Frontal cortex (tissue), 4 donors: ENCODE measurements around the gene NUTF2. TPM values are rescaled to one million over a fixed set of nuclear protein-coding genes. Genes with fewer than 3 reads are reported as not detected.
"Not testable (repeated sequence)": the region's sequence is repeated elsewhere in the genome, so short reads cannot be mapped to it uniquely, and the experiment has no call there.

ENCODE experiments used
- DNase-seq, 2 donors: peaks; one replicate each; pipeline ENCODE4 v3.0.0; 2012; ENCODE audit warnings: low spot score in 2 of 2
- FAIRE-seq: peaks from 2 replicates; lab custom pipeline; 2012; peaks lifted over from hg19 to GRCh38; lab: Jason Lieb, UNC
- small RNA-seq: library from RNA; depleted of rRNA; stranded (forward); fragments of <200 nt; gene quantifications from one replicate; pipeline ENCODE3, GENCODE V24; 2014
- total RNA-seq: library from RNA; depleted of rRNA; stranded (reverse); fragments of >200 nt; gene quantifications from one replicate; pipeline ENCODE4 v1.2.3, GENCODE V29; 2014
- donor health status: control.
- donor health status: control.
- donor health status: control.

The NUTF2 gene
- total RNA-seq, 1 donor from 2014 or later: 70.9 TPM

DNA sequence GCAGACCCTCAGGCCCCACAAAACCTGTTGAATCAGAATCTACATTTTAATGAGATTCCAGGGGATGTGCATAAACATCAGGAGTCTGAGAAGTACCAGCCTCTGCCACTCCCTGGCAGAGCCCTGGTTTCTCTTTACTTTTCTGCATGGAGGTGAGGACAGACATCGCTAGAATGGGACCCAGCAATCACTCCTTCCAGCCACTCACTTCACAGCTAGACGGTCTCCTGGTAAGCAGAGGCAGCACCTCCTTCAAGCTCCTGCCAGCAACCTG lies 68.7 kb downstream of the NUTF2 start:
- FAIRE-seq, DNase-seq: not testable (repeated sequence)

DNA sequence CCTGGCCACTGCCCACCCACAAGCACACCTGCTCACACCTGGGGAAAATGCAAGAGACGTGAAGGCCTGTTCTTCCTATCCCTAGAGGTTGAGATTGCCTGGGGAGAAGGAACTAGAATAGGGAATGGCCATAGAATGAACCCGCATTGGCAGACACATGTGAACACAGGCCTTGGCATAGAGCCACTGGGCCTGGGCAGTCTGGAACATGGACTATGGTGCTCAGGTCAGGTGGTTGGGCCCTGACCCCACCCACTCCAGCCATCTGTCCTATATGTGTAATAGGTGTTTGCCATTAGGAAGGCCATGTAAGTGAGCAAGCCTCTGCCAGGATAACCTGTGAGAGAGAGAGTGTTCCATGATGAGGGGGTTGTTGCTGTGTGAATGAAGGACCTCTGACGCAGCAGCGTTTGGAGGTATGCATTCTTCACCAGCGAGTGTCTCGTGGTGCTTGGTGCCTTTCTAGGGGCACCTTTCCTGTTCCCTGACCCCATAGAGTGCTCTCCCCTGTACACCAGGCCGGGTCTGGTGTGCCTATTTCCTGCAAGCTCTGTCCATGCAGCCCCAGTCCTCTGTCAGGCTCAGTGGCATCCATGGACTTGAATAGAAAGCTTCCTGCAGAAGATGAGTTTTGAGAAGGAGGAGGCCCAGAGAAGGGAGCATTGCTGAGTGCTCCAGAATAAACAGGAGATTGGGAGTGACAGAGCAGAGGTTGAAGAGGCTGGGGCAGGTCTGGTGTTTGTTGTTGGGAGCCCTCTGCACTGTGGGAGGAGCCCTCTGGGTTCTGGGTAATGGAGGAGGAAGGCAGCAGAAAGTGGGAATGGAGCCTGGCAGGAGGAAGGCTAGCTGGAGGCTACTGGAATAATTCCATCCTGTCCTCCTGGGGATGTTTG lies 69.3 kb downstream of the NUTF2 start:
- FAIRE-seq (no peak), DNase-seq (no peak)

DNA sequence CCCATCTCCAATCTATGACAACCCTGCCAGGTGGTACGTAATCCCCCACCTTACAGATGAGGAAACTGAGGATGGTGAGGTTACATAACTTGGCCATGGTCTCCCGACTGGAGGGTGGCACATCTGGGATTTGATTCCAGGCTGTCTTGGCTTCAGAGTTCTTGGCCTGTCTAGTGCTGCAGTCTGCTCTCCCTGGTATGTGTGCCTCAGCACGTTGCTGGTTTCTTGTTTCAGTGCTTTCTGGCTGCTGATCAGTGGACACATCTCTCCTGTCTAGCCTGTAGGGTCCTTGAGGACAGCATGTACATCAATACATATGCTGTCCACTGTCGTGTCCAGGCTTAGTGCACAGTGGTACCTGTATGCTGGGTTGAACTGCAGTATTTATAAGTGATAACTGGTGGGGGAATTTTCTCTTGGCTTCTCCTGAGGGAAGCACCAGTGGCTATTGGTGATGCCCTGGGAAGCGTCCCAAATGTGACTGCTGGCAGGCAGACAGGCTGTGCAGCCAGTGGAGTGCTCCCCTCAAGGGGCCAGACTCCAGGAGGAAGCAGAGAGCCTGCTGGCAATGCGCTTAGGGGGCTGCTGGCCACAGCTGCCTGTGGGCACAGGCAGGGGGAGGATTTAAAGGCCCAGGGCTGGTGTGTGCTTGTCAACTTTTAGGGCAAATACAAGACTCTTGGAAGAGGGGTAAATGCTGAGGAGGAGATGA lies 70.6 kb downstream of the NUTF2 start:
- FAIRE-seq: no peak
- no peak for DNase-seq

DNA sequence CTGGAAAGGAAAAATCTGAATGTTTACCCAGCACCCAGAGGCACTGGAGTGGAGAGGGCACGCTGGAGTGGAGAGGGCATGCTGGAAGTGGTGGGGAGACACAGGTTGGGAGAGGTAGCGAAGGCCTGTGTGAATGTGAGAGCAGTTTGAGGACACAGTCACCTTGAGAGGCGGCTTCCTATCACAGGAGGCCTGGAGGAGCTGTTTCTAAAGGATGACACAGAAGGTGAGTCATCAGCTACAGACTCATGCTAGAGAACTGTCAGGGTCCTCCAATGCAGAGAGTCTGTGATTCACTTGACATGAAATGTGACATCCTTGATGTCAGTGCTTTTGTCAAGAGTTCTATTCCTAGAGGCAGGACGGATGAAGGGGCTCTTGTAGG lies 71.1 kb downstream of the NUTF2 start:
- FAIRE-seq (no peak), DNase-seq (peak in 1 of 2 donors; percentile 60)

GRCh38 chr16:67919622-67920221 lies 73.0 kb downstream of the NUTF2 start:
- no peak for FAIRE-seq
- no peak for DNase-seq

Small RNA genes lying within 50 kb of the gene (small RNA-seq; reads per million reads assigned to genes)
- gene AC040162.2: not detected
- gene NRN1L: not detected

Other genes starting within 250 kb of the NUTF2 start
- 2.4 TPM for gene CARMIL2, start 201.8 kb upstream of the NUTF2 start, total RNA-seq
- 24.9 TPM for gene ACD, start 186.7 kb upstream of the NUTF2 start, total RNA-seq
- gene PARD6A, start 186.0 kb upstream of the NUTF2 start, total RNA-seq: 9.4 TPM
- gene ENKD1, start 180.2 kb upstream of the NUTF2 start, total RNA-seq: 9.4 TPM
- gene C16orf86, start 180.1 kb upstream of the NUTF2 start, total RNA-seq: 2.0 TPM
- gene GFOD2, start 127.6 kb upstream of the NUTF2 start, total RNA-seq: 57.9 TPM
- gene RANBP10, start 40.4 kb upstream of the NUTF2 start, total RNA-seq: 3.7 TPM
- 4.5 TPM for gene TSNAXIP1, start 40.0 kb upstream of the NUTF2 start, total RNA-seq
- gene THAP11, start 4.6 kb upstream of the NUTF2 start, total RNA-seq: 26.5 TPM
- 25.3 TPM for gene CENPT, start 760 bp downstream of the NUTF2 start, total RNA-seq
- gene EDC4, start 26.1 kb downstream of the NUTF2 start, total RNA-seq: 64.0 TPM
- not detected for gene NRN1L, start 38.0 kb downstream of the NUTF2 start, total RNA-seq
- 6.5 TPM for gene PSKH1, start 46.3 kb downstream of the NUTF2 start, total RNA-seq
- 2.0 TPM for gene CTRL, start 84.9 kb downstream of the NUTF2 start, total RNA-seq
- gene PSMB10, start 89.9 kb downstream of the NUTF2 start, total RNA-seq: 13.0 TPM
- 0.82 TPM for gene LCAT, start 97.2 kb downstream of the NUTF2 start, total RNA-seq
- gene SLC12A4, start 121.7 kb downstream of the NUTF2 start, total RNA-seq: 6.5 TPM
- gene DPEP3, start 133.6 kb downstream of the NUTF2 start, total RNA-seq: not detected
- 0.82 TPM for gene DPEP2, start 152.6 kb downstream of the NUTF2 start, total RNA-seq
- gene DPEP2NB, start 169.0 kb downstream of the NUTF2 start, total RNA-seq: not detected
- 13.5 TPM for gene DDX28, start 176.3 kb downstream of the NUTF2 start, total RNA-seq
- gene DUS2, start 176.4 kb downstream of the NUTF2 start, total RNA-seq: 11.0 TPM
- gene NFATC3, start 238.4 kb downstream of the NUTF2 start, total RNA-seq: 21.6 TPM